Peyer's patch (tissue), 4 donors: ENCODE data around the gene ATP10A. TPM values are rescaled to one million over a fixed set of nuclear protein-coding genes. Genes with fewer than 3 reads are reported as not detected.
A peak's percentile ranks its signal among the peaks of the same experiment; 100 is the strongest.

ENCODE experiments used
- DNase-seq, 3 donors: peaks; one replicate each; pipeline ENCODE4 v3.0.0-alpha.2; 2017 to 2019
- H3K27ac ChIP-seq, 4 donors: fragments of 200-600 bp; sonication (generic); one replicate each; pipeline ENCODE4 v1.5.1; 2016 to 2019
- H3K27me3 ChIP-seq, 2 donors: fragments of 200-600 bp; sonication (generic); one replicate each; pipeline ENCODE4 v1.5.1; 2019
- H3K36me3 ChIP-seq, 3 donors: fragments of 200-600 bp; sonication (generic); one replicate each; pipeline ENCODE4 v1.5.1; 2016 to 2019
- H3K4me1 ChIP-seq, 4 donors: fragments of 200-600 bp; sonication (generic); one replicate each; pipeline ENCODE4 v1.5.1; 2016 to 2019
- H3K4me3 ChIP-seq, 4 donors: fragments of 200-600 bp; sonication (generic); 1 replicate in 3 of 4; 2 replicates in 1 of 4; pipeline ENCODE4 v1.5.1; 2016 to 2019; ENCODE audit warnings: mild to moderate bottlenecking in 1 of 4
- H3K9me3 ChIP-seq, 4 donors: fragments of 200-600 bp; sonication (generic); one replicate each; pipeline ENCODE4 v1.5.1; 2016 to 2019; ENCODE audit warnings: mild to moderate bottlenecking in 1 of 4
- CTCF ChIP-seq, 6 experiments: fragments of 450-650 bp in 4 of 6; fragments of 200-600 bp in 2 of 6; sonication (generic) in 1 of 6; IDR thresholded peaks; one replicate each; pipeline ENCODE4 v1.5.1; 2017 to 2019; ENCODE audit warnings: antibody characterized with exemption in 6 of 6, mild to moderate bottlenecking in 3 of 6, moderate library complexity in 1 of 6
- POLR2A ChIP-seq, 2 donors: fragments of 450-650 bp; IDR thresholded peaks; one replicate each; pipeline ENCODE4 v1.5.1; 2017; ENCODE audit warnings: antibody characterized with exemption in 2 of 2, mild to moderate bottlenecking in 2 of 2, moderate library complexity in 2 of 2
- total RNA-seq, 4 donors: library from RNA; depleted of rRNA; stranded (reverse); fragments of >200 nt; gene quantifications; one replicate each; pipeline ENCODE4 v1.1.0, GENCODE V29; 2016

ATP10A gene
- total RNA-seq, 4 donors from 2014 or later = 1.6 to 7.4 (median 3.7) TPM

DNA sequence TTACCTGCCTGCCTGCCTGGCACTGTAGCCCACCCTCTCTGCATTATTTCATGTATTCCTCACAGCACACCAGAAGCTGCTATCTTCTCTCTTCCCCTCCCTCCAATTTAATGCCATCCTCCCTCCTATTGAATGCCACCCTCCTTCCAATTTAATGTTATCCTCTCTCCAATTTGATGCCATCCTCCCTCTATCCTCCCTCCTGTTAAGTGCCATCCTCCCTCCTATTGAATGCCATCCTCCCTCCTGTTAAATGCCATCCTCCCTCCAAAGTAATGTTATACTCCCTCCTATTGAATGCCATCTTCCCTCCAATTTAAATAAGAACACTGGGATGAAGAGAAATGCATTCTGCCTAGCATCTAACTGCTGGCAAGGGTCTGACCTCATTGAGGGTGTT, 11.1 kb downstream of the ATP10A start:
- Histone ChIP-seq H3K27ac (no peak overlapping the region), H3K36me3 (no peaks in the 10 kb centered on the region), H3K4me1 (peaks cover 0 to 7% (median 3%) of the 10 kb centered on the region in 4 donors), H3K9me3 (no peaks in the 10 kb centered on the region), H3K27me3 (no peaks in the 10 kb centered on the region), H3K4me3 (no peak overlapping the region)
- DNase-seq = no peak
- TF ChIP-seq POLR2A (IDR thresholded peaks at IDR 0.05) (no peak), CTCF (IDR thresholded peaks at IDR 0.05) (no peak)

DNA sequence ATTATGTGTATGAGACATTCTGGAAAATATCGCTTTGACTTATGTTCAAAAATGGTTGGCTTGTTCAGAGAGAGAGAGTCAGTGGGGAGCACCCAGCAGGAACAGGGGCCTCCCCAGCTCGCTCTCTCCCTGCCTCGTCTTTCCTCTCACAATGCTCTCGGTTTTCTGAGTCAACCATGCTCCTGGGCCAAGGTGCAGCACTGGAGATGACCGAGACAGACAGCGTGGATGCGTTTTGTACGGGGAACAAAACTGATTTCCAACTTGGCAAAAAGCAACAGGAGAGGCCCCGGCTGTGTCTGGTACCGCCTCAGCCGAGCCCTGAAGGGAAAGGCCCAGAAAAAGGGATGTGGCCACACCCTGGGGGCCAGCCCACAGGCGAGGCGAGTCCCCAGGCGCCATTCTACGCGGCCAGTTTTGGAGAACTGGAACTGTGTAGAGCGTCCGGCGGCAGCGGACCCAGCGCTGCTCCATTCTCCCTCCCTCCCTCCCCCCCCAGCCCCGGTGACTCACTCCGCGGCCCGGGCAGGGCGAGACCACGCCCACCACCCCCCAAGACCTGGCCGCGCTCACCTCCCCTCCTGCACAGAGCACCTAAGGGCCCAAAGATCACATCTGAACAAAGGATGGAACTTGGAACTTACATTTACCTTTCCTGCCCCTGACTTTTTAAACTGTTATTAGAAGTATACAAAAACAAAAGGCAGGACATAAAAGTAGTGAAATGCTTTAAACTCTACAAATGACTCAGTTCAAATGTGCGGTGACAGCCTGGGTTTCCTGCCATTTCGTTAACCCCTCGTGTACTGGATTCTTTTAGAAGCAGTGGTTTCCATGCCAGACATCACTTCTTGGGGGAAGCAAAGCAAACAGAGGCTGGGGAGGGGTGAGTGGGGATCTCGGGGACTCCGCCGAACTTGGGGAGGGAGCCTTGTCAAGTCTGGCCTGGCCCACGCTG, 12.7 kb downstream of the ATP10A start:
- Histone ChIP-seq H3K36me3 (no peaks in the 10 kb centered on the region), H3K4me1 (peaks cover 0 to 7% (median 3%) of the 10 kb centered on the region in 4 donors), H3K9me3 (no peaks in the 10 kb centered on the region), H3K27ac (peak overlapping the region; percentile 71 to 85 (median 79)), H3K4me3 (peak overlapping the region; percentile 21 to 45 (median 38)), H3K27me3 (no peaks in the 10 kb centered on the region)
- DNase-seq = peak; percentile 66 to 84 (median 68)
- no peak for TF ChIP-seq CTCF (IDR thresholded peaks at IDR 0.05)
- TF ChIP-seq POLR2A (IDR thresholded peaks at IDR 0.05) = no peak

DNA sequence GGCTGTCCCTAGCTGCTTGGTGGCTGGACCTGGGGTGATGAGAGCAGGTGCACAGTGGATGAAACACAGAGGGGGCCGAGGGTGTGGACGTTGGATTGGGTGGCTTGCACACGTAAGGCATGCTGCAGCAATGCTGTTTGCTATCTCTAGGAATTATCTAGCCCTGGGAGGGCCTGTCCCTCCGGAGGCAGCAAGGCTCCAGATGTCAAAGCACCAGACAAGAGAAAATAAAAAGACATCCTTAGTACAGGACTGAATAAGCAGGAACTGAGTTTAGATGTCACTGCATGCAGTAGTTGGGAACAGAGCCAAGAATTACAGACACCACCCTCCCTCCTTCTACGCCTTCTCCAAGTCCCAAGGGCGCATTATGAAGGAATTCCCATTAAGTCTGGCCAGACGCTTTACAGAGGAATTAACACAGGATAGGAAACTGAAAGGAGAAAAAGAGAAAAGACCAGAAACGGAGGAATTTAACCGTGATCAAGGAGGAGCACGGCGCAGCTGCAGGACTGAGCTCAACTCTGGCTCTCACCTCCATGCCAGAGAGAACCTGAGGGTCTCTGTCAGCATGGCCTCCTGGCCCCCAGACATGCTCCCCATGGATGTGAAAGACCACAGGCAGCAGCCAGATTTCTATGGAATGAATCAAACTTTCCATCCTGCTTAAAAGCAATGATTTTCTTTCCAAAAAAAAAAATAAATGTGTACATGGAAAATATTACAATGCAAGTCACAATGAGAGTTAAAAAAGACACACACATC, 13.8 kb downstream of the ATP10A start:
- DNase-seq = no peak
- Histone ChIP-seq H3K4me3 (peak overlapping the region in 1 of 4 donors; percentile 6), H3K9me3 (no peaks in the 10 kb centered on the region), H3K27ac (peak overlapping the region in 3 of 4 donors; percentile 75 to 85 (median 83)), H3K36me3 (no peaks in the 10 kb centered on the region), H3K27me3 (no peaks in the 10 kb centered on the region), H3K4me1 (peaks cover 0 to 7% (median 3%) of the 10 kb centered on the region in 4 donors)
- TF ChIP-seq POLR2A (IDR thresholded peaks at IDR 0.05) (no peak), CTCF (IDR thresholded peaks at IDR 0.05) (no peak)

- TF ChIP-seq POLR2A (IDR thresholded peaks at IDR 0.05) (no peak), CTCF (IDR thresholded peaks at IDR 0.05) (no peak)
- Histone ChIP-seq H3K4me1 (peaks cover 0 to 7% (median 3%) of the 10 kb centered on the region in 4 donors), H3K4me3 (no peak overlapping the region), H3K27ac (peak overlapping the region in 2 of 4 donors; percentile 83 to 85), H3K36me3 (no peaks in the 10 kb centered on the region), H3K9me3 (no peaks in the 10 kb centered on the region), H3K27me3 (no peaks in the 10 kb centered on the region)
- DNase-seq = no peak
These were observed 14.4 kb downstream of the ATP10A start for GRCh38 chr15:25848784-25849156.

- Histone ChIP-seq H3K4me1 (peaks cover 0 to 7% (median 3%) of the 10 kb centered on the region in 4 donors), H3K4me3 (no peak overlapping the region), H3K36me3 (no peaks in the 10 kb centered on the region), H3K27ac (no peak overlapping the region), H3K9me3 (no peaks in the 10 kb centered on the region), H3K27me3 (no peaks in the 10 kb centered on the region)
- TF ChIP-seq CTCF (IDR thresholded peaks at IDR 0.05) (no peak), POLR2A (IDR thresholded peaks at IDR 0.05) (no peak)
- DNase-seq = no peak
These were observed 14.8 kb downstream of the ATP10A start for GRCh38 chr15:25848325-25848724.
